Measurements from ENCODE around the gene ICA1. TPM values are rescaled to one million over a fixed set of nuclear protein-coding genes. Genes with fewer than 3 reads are reported as not detected.

The ICA1 gene
- total RNA-seq, 2 experiments from 2014 or later = 0.34 to 1.3 TPM

DNA sequence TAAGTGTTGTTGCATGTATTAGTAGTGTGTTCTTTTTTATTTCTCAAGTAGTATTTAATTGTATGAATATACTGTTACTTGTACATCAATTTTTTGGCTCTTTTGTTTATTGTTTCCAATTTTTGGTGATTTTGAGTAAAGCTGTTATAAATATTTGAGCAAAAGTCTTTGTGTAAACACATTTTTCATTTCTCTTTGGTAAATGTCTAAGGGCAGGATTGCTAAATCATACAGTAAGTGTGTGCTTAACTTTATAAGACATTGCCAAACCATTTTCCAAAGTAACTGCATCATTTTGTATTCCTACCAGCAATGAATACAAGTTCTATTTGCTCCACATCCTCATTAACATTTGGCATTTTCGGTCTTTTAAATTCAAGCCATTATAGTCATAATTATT lies 92.8 kb downstream of the ICA1 start:
- no peak for TF ChIP-seq CTCF (IDR thresholded peaks at IDR 0.05)
- no peak for ATAC-seq
- peaks cover 5% of the 10 kb centered on the region for H3K4me1 Mint-ChIP-seq (ENCODE audit: low read depth)
- no peaks in the 10 kb centered on the region for H3K27me3 Mint-ChIP-seq
- POLR2A ChIA-PET = no interaction called here
- no peak for DNase-seq
- no peaks in the 10 kb centered on the region for H3K36me3 Mint-ChIP-seq (ENCODE audit: low read depth)
- H3K9me3 Mint-ChIP-seq = no peaks in the 10 kb centered on the region
- H3K4me3 Mint-ChIP-seq = no peak overlapping the region
- no peak overlapping the region for H3K27ac Mint-ChIP-seq
- CTCF ChIA-PET = no interaction called here
- intact Hi-C loops (cut with micrococcal nuclease) = no loop called here

GRCh38 chr7:8168336-8168735 lies 93.6 kb downstream of the ICA1 start:
- Mint-ChIP-seq H3K36me3 (ENCODE audit: low read depth) (no peaks in the 10 kb centered on the region), H3K27me3 (no peaks in the 10 kb centered on the region), H3K4me3 (no peak overlapping the region), H3K4me1 (ENCODE audit: low read depth) (no peaks in the 10 kb centered on the region), H3K27ac (no peak overlapping the region), H3K9me3 (no peaks in the 10 kb centered on the region)
- TF ChIP-seq CTCF (IDR thresholded peaks at IDR 0.05) = no peak
- DNase-seq (no peak), ATAC-seq (no peak)
- POLR2A ChIA-PET = no interaction called here
- intact Hi-C loops (cut with micrococcal nuclease) = no loop called here
- CTCF ChIA-PET = no interaction called here

- Mint-ChIP-seq H3K27ac (no peak overlapping the region), H3K4me1 (ENCODE audit: low read depth) (no peaks in the 10 kb centered on the region), H3K27me3 (no peaks in the 10 kb centered on the region), H3K9me3 (no peaks in the 10 kb centered on the region), H3K36me3 (ENCODE audit: low read depth) (no peaks in the 10 kb centered on the region), H3K4me3 (no peak overlapping the region)
- TF ChIP-seq CTCF (IDR thresholded peaks at IDR 0.05) = no peak
- intact Hi-C loops (cut with micrococcal nuclease) = no loop called here
- ChIA-PET CTCF (no interaction called here), POLR2A (no interaction called here)
- ATAC-seq = no peak
- DNase-seq = no peak
Measured at GRCh38 chr7:8165150-8165549, 96.8 kb downstream of the ICA1 start.

GRCh38 chr7:8162181-8162580 lies 99.8 kb downstream of the ICA1 start:
- Mint-ChIP-seq H3K36me3 (ENCODE audit: low read depth) (no peaks in the 10 kb centered on the region), H3K4me1 (ENCODE audit: low read depth) (no peaks in the 10 kb centered on the region), H3K27ac (no peak overlapping the region), H3K4me3 (no peak overlapping the region), H3K27me3 (no peaks in the 10 kb centered on the region), H3K9me3 (no peaks in the 10 kb centered on the region)
- TF ChIP-seq CTCF (IDR thresholded peaks at IDR 0.05) = no peak
- ChIA-PET POLR2A (no interaction called here), CTCF (no interaction called here)
- no peak for ATAC-seq
- intact Hi-C loops (cut with micrococcal nuclease) = no loop called here
- no peak for DNase-seq

GRCh38 chr7:8161364-8161828 lies 100.6 kb downstream of the ICA1 start:
- TF ChIP-seq CTCF (IDR thresholded peaks at IDR 0.05) = no peak
- ChIA-PET CTCF (interaction anchor here (1.3 kb wide), 1 partner anchor 29 kb away, joined by 3 read pairs; no protein-coding TSS in a partner anchor), POLR2A (interaction anchor here (1.4 kb wide), 1 partner anchor 15 kb away, joined by 4 read pairs; no protein-coding TSS in a partner anchor)
- intact Hi-C loops (cut with micrococcal nuclease) = loop anchor here (1.0 kb wide), 1 partner anchor 8 kb away; no protein-coding TSS in a partner anchor
- Mint-ChIP-seq H3K27ac (no peak overlapping the region), H3K27me3 (no peaks in the 10 kb centered on the region), H3K9me3 (no peaks in the 10 kb centered on the region), H3K4me3 (no peak overlapping the region), H3K36me3 (ENCODE audit: low read depth) (no peaks in the 10 kb centered on the region), H3K4me1 (ENCODE audit: low read depth) (no peaks in the 10 kb centered on the region)
- ATAC-seq (no peak), DNase-seq (no peak)

All from activated CD8-positive, alpha-beta T cell treated with anti-CD3 and anti-CD28 coated beads for 36 hours (primary cell).